ENCODE data around the gene EBPL.

DNA sequence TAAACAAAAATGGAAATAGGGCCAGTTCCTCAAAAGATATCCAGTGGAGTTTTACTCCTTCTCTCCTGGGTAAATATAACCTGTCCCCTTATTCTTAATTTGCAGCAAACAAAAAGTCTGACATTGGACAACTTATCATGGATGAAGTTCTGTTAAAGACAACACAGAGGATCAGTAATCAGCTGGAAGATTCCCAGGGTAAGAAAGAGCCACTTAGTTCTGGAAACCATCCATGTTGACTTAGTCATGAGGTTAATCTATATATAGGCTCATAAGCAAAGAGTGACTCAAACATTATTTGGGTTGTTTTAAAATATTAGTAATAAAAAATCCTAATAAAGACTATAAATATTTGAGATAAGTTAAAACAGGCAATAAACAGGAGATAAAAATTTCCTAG is 40.5 kb upstream of the EBPL start:
- TF ChIP-seq SMC3 (IDR thresholded peaks at IDR 0.05; ENCODE audit: low read depth, low read length): no peak
- no peak for TF ChIP-seq MXI1 (IDR thresholded peaks at IDR 0.05; ENCODE audit: low read depth, low read length)
- TF ChIP-seq TCF12 (IDR thresholded peaks at IDR 0.05): peak; percentile 31; the same call in 1 of the 2 replicates
- TF ChIP-seq GATA2 (CRISPR knock-in tag; IDR thresholded peaks at IDR 0.05): no peak
- TF ChIP-seq USF2 (IDR thresholded peaks at IDR 0.05; ENCODE audit: borderline replicate concordance, low read depth, low read length): no peak
- TF ChIP-seq EZH2phosphoT487 (IDR thresholded peaks at IDR 0.05; ENCODE audit: borderline replicate concordance, low read depth): no peak
- TF ChIP-seq CTCF (IDR thresholded peaks at IDR 0.05): no peak
- TF ChIP-seq TEAD4 (IDR thresholded peaks at IDR 0.05; ENCODE audit: borderline replicate concordance, insufficient read depth): no peak
- no peak for TF ChIP-seq RAD21 (IDR thresholded peaks at IDR 0.05; ENCODE audit: low read length)
- TF ChIP-seq, protein P1, sequence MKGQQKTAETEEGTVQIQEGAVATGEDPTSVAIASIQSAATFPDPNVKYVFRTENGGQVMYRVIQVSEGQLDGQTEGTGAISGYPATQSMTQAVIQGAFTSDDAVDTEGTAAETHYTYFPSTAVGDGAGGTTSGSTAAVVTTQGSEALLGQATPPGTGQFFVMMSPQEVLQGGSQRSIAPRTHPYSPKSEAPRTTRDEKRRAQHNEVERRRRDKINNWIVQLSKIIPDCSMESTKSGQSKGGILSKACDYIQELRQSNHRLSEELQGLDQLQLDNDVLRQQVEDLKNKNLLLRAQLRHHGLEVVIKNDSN (IDR thresholded peaks at IDR 0.05; ENCODE audit: borderline replicate concordance, low read depth): no peak
- TF ChIP-seq EP300 (IDR thresholded peaks at IDR 0.05; ENCODE audit: borderline replicate concordance in 1 of 2, low read depth in 1 of 2, low read length in 1 of 2): no peak
- no peak for TF ChIP-seq TAF1 (IDR thresholded peaks at IDR 0.05; ENCODE audit: borderline replicate concordance, low read depth, low read length)

Data from SK-N-SH (cell line).